HFF-Myc (cell line): Measurements from ENCODE around the gene SLC2A6.

Source experiments
- DNase-seq: peaks from one replicate; pipeline ENCODE4 v3.0.0-alpha.2; 2011; ENCODE audit warnings: low read depth; ENCODE audit errors: extremely low read depth
- H3K4me3 ChIP-seq: replicated peaks from 2 replicates; pipeline ENCODE4 v1.5.1; 2011; ENCODE audit warnings: low read depth, mild to moderate bottlenecking, control low read depth, low read length
- TF ChIP-seq, protein P1 (sequence below): IDR thresholded peaks from 2 replicates; pipeline ENCODE4 v1.5.1; 2012; ENCODE audit warnings: mild to moderate bottlenecking, low read depth, low read length, control low read depth; ENCODE audit errors: missing control alignments

Gene SLC2A6

DNA sequence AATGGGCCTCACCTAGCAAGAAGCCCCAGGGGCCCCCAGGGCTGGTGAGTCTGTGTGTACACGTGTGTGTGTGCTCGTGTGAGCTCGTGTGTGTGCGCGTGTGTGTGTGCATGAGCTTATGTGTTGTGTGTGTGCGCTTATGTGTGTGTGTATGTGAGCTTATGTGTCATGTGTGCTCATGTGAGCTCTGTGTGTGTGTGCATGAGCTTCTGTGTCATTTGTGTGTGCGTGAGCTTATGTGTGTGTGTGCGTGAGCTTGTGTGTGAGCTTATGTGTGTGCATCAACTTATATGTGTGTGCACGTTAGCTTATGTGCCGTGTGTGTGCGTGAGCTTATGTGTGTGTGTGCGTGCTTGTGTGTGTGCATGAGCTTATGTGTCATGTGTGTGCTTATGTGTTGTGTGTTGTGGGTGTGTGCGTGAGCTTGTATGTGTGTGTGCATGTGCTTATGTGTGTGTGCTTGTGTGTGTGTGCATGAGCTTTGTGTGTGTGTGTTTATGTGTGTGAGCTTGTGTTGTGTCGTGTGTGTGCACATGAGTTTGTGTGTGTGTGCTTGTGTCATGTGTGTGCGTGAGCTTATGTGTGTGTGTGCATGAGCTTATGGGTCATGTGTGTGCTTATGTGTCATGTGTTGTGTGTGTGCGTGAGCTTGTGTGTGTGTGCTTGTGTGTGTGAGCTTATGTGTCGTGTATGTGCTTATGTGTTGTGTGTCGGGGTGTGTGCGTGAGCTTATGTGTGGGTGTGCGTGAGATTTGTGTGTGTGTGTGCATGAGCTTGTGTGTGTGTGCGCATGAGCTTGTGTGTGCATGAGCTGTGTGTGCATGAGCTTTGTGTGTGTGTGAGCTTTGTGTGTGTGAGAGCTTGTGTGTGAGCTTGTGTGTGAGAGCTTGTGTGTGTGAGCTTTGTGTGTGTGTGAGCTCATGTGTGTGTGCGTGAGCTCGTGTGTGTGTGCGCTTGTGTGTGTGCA, 16.7 kb upstream of the SLC2A6 start:
- TF ChIP-seq, protein P1, sequence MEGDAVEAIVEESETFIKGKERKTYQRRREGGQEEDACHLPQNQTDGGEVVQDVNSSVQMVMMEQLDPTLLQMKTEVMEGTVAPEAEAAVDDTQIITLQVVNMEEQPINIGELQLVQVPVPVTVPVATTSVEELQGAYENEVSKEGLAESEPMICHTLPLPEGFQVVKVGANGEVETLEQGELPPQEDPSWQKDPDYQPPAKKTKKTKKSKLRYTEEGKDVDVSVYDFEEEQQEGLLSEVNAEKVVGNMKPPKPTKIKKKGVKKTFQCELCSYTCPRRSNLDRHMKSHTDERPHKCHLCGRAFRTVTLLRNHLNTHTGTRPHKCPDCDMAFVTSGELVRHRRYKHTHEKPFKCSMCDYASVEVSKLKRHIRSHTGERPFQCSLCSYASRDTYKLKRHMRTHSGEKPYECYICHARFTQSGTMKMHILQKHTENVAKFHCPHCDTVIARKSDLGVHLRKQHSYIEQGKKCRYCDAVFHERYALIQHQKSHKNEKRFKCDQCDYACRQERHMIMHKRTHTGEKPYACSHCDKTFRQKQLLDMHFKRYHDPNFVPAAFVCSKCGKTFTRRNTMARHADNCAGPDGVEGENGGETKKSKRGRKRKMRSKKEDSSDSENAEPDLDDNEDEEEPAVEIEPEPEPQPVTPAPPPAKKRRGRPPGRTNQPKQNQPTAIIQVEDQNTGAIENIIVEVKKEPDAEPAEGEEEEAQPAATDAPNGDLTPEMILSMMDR = no peak
- DNase-seq = no peak
- no peak overlapping the region for H3K4me3 ChIP-seq

DNA sequence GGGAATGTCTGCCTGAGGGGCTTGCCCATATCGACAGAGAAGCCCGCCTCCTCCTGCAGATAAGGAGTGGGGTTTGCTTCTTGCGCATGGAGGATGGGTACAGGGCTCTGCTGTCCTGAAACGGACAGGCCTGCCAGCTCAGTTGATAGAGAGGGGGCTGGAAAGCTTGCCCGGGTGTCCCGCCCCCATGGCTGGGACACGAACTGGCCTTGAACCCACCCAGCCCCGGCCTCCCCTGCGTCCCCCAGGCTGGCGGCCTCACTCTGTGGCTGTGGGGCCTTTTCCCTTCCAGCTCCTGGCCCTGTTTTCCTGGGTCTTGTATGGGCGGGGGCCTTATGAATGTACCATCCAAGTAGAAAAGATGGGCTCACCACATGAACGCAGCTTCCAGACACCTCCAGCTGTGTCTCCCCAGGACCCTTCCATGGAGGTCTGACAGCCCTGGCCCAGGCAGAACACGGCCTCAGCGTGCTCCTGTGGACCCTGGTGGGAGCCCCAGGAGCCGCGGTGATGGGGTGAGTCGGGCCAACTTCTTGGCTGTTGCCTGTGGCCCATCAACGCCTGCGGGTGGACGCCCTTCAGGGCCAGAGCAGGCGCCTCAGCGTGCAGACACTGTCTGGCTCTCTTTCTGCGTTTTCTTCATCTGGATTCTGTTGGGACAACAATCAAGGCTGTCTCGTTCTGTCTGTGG, 15.9 kb upstream of the SLC2A6 start:
- DNase-seq = no peak
- TF ChIP-seq, protein P1 = no peak
- no peak overlapping the region for H3K4me3 ChIP-seq

DNA sequence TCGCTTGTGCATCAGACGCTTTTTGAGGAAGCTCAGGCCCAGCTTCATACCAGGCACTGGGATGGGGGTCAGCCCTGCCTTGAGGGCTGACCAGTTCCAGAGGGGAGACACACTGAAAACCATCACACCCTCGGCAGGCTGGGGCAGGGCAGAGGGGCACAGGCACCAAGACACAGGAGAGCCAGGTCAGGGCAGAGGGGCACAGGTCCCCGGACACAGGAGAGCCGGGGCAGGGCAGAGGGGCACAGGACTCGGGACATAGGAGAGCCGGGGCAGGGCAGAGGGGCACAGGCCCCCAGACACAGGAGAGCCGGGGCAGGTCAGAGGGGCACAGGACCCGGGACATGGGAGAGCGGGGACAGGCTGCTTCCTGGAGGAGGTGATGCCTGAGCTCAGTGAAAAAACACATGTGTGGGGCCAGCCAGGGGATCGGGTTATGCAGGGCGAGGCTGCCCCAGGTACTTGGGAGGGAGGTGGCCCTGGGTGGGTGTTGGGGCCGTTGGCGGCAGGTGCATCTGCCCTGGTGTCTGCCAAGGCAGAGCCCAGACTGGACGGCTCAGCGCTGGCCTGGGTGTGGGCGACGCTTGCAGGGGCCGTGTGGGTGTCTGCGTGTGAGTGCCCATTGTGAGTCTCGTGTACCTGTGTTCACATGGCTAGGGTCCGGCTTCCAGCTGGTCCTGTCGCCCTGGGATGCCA, 15.1 kb upstream of the SLC2A6 start:
- no peak overlapping the region for H3K4me3 ChIP-seq
- DNase-seq = no peak
- TF ChIP-seq, protein P1 = no peak

DNA sequence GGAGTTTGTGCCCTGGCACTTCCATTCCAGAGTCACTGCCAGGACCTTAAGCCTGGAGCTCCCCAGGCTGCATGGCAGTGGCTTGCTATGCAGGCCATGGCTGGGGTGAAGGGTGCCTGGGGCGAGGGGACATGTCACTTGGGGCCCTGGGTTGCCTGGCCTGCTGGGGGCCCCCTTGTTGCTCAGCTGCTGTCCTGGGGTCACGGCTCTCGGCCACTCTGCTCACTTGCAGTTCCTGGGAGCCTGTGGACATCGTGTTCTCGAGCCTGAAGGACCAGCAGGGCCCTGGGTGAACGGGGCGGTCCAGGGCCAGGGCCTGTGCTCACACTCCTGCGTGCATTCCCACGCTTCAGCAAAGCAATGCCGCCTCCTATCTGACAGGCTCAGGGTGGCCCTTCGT, 14.5 kb upstream of the SLC2A6 start:
- H3K4me3 ChIP-seq = no peak overlapping the region
- TF ChIP-seq, protein P1 = no peak
- no peak for DNase-seq

DNA sequence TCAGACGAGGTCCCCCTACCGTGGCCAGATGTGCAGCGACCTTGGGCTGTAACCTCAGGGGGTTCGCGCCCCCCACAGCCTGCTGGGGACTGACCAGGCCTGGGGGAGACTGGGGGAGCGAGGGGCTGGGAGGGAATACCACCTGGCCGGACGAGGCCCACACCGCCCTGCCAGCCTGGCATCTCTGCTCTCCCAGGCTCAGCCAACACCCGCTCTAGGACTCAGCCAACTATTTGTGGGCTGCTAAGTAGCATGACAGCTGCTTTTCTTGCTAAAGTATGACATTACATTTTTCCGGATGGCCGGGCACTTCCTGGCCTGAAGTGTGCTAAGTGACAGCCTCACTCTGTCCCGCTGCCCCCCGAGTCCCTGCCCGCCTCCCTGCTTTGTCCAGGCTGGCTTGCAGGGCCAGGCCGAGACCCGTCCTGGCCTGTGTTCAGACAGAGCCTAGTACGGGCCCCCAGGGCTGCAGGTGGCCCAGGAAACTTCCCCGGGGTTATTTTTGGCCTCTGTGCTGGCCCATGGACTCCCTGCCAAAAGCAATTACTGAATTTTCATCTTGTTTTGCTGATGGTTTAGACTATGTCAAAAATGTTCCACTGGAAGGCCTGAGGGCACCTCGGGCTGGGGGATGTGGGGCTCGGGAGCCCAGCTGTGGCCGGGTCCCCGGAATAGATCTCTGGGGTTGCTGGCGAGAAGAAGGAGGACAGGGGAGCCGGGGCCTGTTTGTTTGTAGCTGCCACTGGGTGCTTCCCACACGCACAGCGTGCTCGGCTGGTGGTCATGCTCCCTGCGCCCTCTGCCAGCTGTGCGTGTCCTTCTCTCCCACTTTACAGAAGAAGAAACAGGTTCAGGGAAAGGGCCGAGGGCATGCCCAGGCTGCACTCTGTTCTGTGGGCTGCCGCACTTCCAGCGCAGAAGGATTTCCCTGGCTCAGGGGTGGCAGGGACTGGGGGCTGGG, 13.4 kb upstream of the SLC2A6 start:
- TF ChIP-seq, protein P1 = no peak
- H3K4me3 ChIP-seq = no peak overlapping the region
- DNase-seq = no peak

DNA sequence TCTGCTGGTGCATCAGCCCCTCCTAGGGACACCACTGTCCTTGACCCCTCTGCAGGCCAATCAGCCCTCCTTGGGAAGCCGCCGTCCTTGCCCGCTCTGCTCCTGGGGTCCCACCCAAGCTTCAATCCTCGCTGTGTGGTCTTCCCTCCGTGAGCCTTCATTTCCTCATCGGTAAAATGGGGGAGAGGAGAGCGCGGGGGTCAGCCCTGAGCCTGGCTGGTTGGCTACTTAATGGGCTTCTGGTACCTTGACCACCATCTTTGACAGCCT, 12.7 kb upstream of the SLC2A6 start:
- TF ChIP-seq, protein P1 = no peak
- no peak for DNase-seq
- H3K4me3 ChIP-seq = no peak overlapping the region
